Gastrocnemius medialis (tissue), 4 donors: Measurements from ENCODE around the gene MAP3K4.

Experiments used
- POLR2A ChIP-seq, 2 donors: fragments of 450-650 bp; IDR thresholded peaks; one replicate each; pipeline ENCODE4 v1.6.1; 2017; ENCODE audit warnings: antibody characterized with exemption in 2 of 2, mild to moderate bottlenecking in 2 of 2, moderate library complexity in 2 of 2
- TF ChIP-seq, protein P1 (sequence below), 5 experiments: fragments of 450-650 bp in 3 of 5; fragments of 200-600 bp in 2 of 5; sonication (generic) in 2 of 5; IDR thresholded peaks in 4 of 5; conservative IDR thresholded peaks in 1 of 5; 1 replicate in 4 of 5; 2 replicates in 1 of 5; pipeline ENCODE4 v1.5.1; 2016 to 2019; ENCODE audit warnings: antibody characterized with exemption in 5 of 5, mild to moderate bottlenecking in 3 of 5, moderate library complexity in 3 of 5

- TF ChIP-seq POLR2A (IDR thresholded peaks at IDR 0.05): no peak
- TF ChIP-seq, protein P1, sequence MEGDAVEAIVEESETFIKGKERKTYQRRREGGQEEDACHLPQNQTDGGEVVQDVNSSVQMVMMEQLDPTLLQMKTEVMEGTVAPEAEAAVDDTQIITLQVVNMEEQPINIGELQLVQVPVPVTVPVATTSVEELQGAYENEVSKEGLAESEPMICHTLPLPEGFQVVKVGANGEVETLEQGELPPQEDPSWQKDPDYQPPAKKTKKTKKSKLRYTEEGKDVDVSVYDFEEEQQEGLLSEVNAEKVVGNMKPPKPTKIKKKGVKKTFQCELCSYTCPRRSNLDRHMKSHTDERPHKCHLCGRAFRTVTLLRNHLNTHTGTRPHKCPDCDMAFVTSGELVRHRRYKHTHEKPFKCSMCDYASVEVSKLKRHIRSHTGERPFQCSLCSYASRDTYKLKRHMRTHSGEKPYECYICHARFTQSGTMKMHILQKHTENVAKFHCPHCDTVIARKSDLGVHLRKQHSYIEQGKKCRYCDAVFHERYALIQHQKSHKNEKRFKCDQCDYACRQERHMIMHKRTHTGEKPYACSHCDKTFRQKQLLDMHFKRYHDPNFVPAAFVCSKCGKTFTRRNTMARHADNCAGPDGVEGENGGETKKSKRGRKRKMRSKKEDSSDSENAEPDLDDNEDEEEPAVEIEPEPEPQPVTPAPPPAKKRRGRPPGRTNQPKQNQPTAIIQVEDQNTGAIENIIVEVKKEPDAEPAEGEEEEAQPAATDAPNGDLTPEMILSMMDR (IDR thresholded peaks at IDR 0.05 in 4 of 5, conservative IDR thresholded peaks at IDR 0.05 in 1 of 5): no peak
Measured at GRCh38 chr6:161000632-161001031, 9.1 kb downstream of the MAP3K4 start.
